Vagina (tissue), 2 donors: Measurements from ENCODE around the gene HIVEP2.

ENCODE experiments used
- CTCF ChIP-seq, 3 experiments: fragments of 450-650 bp in 2 of 3; fragments of 200-600 bp in 1 of 3; sonication (generic) in 1 of 3; IDR thresholded peaks; one replicate each; pipeline ENCODE4 v1.5.1; 2017 to 2019; ENCODE audit warnings: antibody characterized with exemption in 3 of 3, mild to moderate bottlenecking in 2 of 3, moderate library complexity in 2 of 3
- POLR2AphosphoS5 ChIP-seq, 2 donors: sonication (generic); formaldehyde crosslinking; IDR thresholded peaks; one replicate each; pipeline ENCODE4 v1.9.0; 2017; ENCODE audit warnings: antibody characterized with exemption in 2 of 2, mild to moderate bottlenecking in 2 of 2, low read depth in 1 of 2; ENCODE audit not compliant: insufficient read depth in 1 of 2

- no peak for TF ChIP-seq CTCF (IDR thresholded peaks at IDR 0.05)
- TF ChIP-seq POLR2AphosphoS5 (IDR thresholded peaks at IDR 0.05; ENCODE audit: insufficient read depth in 1 of 2, low read depth in 1 of 2) = no peak
Observed at GRCh38 chr6:142750998-142751397, 194.0 kb downstream of the HIVEP2 start.
